GM12878 (cell line): ENCODE measurements around the gene BCKDHA. TPM values are rescaled to one million over a fixed set of nuclear protein-coding genes. Genes with fewer than 3 reads are reported as not detected.

Source experiments
- BRCA1 ChIP-seq: IDR thresholded peaks from 2 replicates; pipeline ENCODE4 v1.6.1; 2011; ENCODE audit warnings: low read depth, low read length, improper control_type of control experiment
- CBFB ChIP-seq: IDR thresholded peaks from 2 replicates; pipeline ENCODE4 v1.6.1; 2016; ENCODE audit warnings: antibody characterized with exemption, low read depth
- GATAD2B ChIP-seq: fragments of 450-650 bp; conservative IDR thresholded peaks from 2 replicates; pipeline ENCODE4 v1.6.1; 2017; ENCODE audit warnings: low read depth, mild to moderate bottlenecking, moderate library complexity
- HDGF ChIP-seq: fragments of 450-650 bp; IDR thresholded peaks from 2 replicates; pipeline ENCODE4 v1.6.1; 2016; ENCODE audit warnings: antibody characterized with exemption
- IKZF1 ChIP-seq: fragments of 450-650 bp; conservative IDR thresholded peaks from 2 replicates; pipeline ENCODE4 v1.6.1; 2017; ENCODE audit warnings: antibody characterized with exemption, mild to moderate bottlenecking
- IKZF2 ChIP-seq, 2 experiments: fragments of 450-650 bp; IDR thresholded peaks; 2 replicates each; pipeline ENCODE4 v1.6.1; 2017; ENCODE audit warnings: mild to moderate bottlenecking in 2 of 2, moderate library complexity in 2 of 2
- MTA3 ChIP-seq: IDR thresholded peaks from 2 replicates; pipeline ENCODE4 v1.6.1; 2012; ENCODE audit warnings: low read length, inconsistent platforms, borderline replicate concordance
- MYC ChIP-seq: IDR thresholded peaks from 2 replicates; pipeline ENCODE4 v1.6.1; 2011; ENCODE audit warnings: mild to moderate bottlenecking, low read length, moderate library complexity, inconsistent platforms; ENCODE audit not compliant: insufficient read depth, insufficient replicate concordance, insufficient read length, severe bottlenecking
- POU2F2 ChIP-seq: IDR thresholded peaks from 3 replicates; pipeline ENCODE4 v1.6.1; 2011; ENCODE audit warnings: low read depth, mild to moderate bottlenecking, low read length, borderline replicate concordance
- RB1 ChIP-seq: fragments of 450-650 bp; formaldehyde crosslinking; IDR thresholded peaks from 2 replicates; pipeline ENCODE4 v1.6.1; 2017; ENCODE audit warnings: mild to moderate bottlenecking, borderline replicate concordance
- SMAD5 ChIP-seq: IDR thresholded peaks from 2 replicates; pipeline ENCODE4 v1.6.1; 2016; ENCODE audit warnings: antibody characterized with exemption, low read depth
- TCF7 ChIP-seq: IDR thresholded peaks from 2 replicates; pipeline ENCODE4 v1.6.1; 2014; ENCODE audit warnings: antibody characterized with exemption, borderline replicate concordance
- WRNIP1 ChIP-seq: IDR thresholded peaks from 2 replicates; pipeline ENCODE4 v1.6.1; 2011; ENCODE audit warnings: low read depth, low read length, improper control_type of control experiment, borderline replicate concordance
- ZSCAN29 ChIP-seq: fragments of 450-650 bp; IDR thresholded peaks from 2 replicates; pipeline ENCODE4 v1.6.1; 2017; ENCODE audit warnings: mild to moderate bottlenecking, moderate library complexity
- ZZZ3 ChIP-seq: IDR thresholded peaks from 2 replicates; pipeline ENCODE4 v1.6.1; 2011; ENCODE audit warnings: low read depth; ENCODE audit not compliant: control insufficient read depth, insufficient read length
- polyA plus RNA-seq, 11 experiments: library from polyadenylated mRNA; depleted of rRNA in 4 of 11; unstranded in 6 of 11; stranded (reverse) in 5 of 11; fragments of >200 nt; fragmentation: Nextera tagmentation in 4 of 11; fragmentation: Illumina TruSeq in 1 of 11; extraction: Ambion mirVana in 4 of 11; extraction: Trizol in 1 of 11; gene quantifications; 1 replicate in 1 of 11; 2 replicates in 10 of 11; pipeline versions ENCODE4 v1.2.1 to v1.2.3, GENCODE V29; 2011 to 2016; ENCODE audit warnings: inconsistent platforms in 2 of 11, missing spikeins in 2 of 11, low read depth in 1 of 11
- total RNA-seq, 4 experiments: library from RNA; depleted of rRNA in 3 of 4; stranded (reverse); fragments of >200 nt in 3 of 4; fragmentation: Illumina TruSeq in 1 of 4; extraction: Trizol in 1 of 4; gene quantifications; 2 replicates each; pipeline versions ENCODE4 v1.2.1 to v1.2.3, GENCODE V29; 2013 to 2021
- TF ChIP-seq, protein P1 (sequence below): fragments of 450-650 bp; conservative IDR thresholded peaks from 2 replicates; pipeline ENCODE4 v1.6.1; 2017; ENCODE audit warnings: mild to moderate bottlenecking, moderate library complexity
- TF ChIP-seq, protein P2 (sequence below): fragments of 450-650 bp; formaldehyde crosslinking; IDR thresholded peaks from 2 replicates; pipeline ENCODE4 v1.4.0; 2020; ENCODE audit warnings: mild to moderate bottlenecking, moderate library complexity
- TF ChIP-seq, protein P3 (sequence below): IDR thresholded peaks from 2 replicates; pipeline ENCODE4 v1.6.1; 2012; ENCODE audit warnings: low read depth, low read length, improper control_type of control experiment
- TF ChIP-seq, protein P4 (sequence below): IDR thresholded peaks from 2 replicates; pipeline ENCODE4 v1.6.1; 2011; ENCODE audit warnings: borderline replicate concordance, low read depth, mild to moderate bottlenecking, moderate library complexity, mixed read lengths, low read length; ENCODE audit not compliant: insufficient read depth; ENCODE audit errors: extremely low read length

The BCKDHA gene
- total and polyA plus RNA-seq, 10 of the 15 experiments (the other 5 are each of a cell fraction or from before 2014, with no cell fraction given): 9.9 to 107 (median 46.4) TPM

DNA sequence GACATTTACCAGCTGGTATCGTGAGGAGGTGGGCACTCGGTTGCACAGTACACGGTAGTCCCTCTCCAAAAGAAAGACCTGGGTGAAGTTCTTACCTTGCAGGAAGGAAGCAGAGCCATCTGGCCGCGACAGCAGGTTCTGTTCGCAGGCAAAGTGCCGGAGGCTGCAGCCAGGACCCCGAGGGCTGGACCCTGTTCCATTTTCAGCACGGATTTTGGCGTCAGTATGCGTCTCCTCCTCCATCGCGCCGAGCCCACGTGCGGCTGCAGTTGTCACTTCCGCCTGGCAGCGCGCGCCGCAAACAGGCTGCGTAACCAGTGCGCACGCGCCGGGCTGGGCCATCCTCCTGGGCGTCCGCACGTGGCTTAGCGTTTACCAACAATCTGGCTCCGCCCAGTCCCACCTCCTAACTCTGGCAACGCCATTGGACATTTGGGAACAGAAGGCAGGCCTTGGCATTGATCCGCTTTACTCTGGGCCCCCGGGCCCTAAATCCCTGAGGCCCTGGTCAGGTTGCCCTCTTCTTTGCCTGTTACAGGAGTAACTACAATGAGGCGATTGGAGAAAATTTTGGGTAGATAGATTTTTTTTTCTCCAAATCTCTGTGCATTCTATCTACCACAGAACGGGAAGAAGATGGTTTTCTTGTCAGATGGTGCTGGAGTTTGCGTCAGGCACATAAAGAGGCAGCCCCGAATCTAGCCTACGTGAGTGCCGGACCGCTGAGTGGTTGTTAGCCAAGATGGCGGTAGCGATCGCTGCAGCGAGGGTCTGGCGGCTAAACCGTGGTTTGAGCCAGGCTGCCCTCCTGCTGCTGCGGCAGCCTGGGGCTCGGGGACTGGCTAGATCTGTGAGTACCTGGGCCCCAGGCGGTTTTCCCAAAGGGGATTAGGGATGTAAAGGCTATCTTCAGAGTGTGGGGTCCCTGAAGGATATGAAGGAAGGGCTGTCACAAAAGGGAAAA is at the start of gene BCKDHA, which contains the start of gene EXOSC5 (continued):
- TF ChIP-seq, protein P1, sequence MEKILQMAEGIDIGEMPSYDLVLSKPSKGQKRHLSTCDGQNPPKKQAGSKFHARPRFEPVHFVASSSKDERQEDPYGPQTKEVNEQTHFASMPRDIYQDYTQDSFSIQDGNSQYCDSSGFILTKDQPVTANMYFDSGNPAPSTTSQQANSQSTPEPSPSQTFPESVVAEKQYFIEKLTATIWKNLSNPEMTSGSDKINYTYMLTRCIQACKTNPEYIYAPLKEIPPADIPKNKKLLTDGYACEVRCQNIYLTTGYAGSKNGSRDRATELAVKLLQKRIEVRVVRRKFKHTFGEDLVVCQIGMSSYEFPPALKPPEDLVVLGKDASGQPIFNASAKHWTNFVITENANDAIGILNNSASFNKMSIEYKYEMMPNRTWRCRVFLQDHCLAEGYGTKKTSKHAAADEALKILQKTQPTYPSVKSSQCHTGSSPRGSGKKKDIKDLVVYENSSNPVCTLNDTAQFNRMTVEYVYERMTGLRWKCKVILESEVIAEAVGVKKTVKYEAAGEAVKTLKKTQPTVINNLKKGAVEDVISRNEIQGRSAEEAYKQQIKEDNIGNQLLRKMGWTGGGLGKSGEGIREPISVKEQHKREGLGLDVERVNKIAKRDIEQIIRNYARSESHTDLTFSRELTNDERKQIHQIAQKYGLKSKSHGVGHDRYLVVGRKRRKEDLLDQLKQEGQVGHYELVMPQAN: peak; percentile 98
- TF ChIP-seq CBFB (peak; percentile 77), MTA3 (no peak), WRNIP1 (no peak), POU2F2 (peak; percentile 61; the same call in 2 of the 3 replicates), SMAD5 (peak; percentile 45; the same call in 1 of the 2 replicates), TCF7 (no peak), ZSCAN29 (no peak), BRCA1 (no peak), GATAD2B (0 out of 2 replicates have a peak, but pooled peaks have one; percentile 26), IKZF1 (peak; percentile 74), ZZZ3 (no peak), HDGF (peak; percentile 81), MYC (peak; percentile 97), IKZF2 (IDR thresholded peaks at IDR 0.05) (no peak), RB1 (peak; percentile 59; the same call in 1 of the 2 replicates)
- TF ChIP-seq, protein P2, sequence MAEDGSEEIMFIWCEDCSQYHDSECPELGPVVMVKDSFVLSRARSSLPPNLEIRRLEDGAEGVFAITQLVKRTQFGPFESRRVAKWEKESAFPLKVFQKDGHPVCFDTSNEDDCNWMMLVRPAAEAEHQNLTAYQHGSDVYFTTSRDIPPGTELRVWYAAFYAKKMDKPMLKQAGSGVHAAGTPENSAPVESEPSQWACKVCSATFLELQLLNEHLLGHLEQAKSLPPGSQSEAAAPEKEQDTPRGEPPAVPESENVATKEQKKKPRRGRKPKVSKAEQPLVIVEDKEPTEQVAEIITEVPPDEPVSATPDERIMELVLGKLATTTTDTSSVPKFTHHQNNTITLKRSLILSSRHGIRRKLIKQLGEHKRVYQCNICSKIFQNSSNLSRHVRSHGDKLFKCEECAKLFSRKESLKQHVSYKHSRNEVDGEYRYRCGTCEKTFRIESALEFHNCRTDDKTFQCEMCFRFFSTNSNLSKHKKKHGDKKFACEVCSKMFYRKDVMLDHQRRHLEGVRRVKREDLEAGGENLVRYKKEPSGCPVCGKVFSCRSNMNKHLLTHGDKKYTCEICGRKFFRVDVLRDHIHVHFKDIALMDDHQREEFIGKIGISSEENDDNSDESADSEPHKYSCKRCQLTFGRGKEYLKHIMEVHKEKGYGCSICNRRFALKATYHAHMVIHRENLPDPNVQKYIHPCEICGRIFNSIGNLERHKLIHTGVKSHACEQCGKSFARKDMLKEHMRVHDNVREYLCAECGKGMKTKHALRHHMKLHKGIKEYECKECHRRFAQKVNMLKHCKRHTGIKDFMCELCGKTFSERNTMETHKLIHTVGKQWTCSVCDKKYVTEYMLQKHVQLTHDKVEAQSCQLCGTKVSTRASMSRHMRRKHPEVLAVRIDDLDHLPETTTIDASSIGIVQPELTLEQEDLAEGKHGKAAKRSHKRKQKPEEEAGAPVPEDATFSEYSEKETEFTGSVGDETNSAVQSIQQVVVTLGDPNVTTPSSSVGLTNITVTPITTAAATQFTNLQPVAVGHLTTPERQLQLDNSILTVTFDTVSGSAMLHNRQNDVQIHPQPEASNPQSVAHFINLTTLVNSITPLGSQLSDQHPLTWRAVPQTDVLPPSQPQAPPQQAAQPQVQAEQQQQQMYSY (CRISPR knock-in tag): no peak
- TF ChIP-seq, protein P3, sequence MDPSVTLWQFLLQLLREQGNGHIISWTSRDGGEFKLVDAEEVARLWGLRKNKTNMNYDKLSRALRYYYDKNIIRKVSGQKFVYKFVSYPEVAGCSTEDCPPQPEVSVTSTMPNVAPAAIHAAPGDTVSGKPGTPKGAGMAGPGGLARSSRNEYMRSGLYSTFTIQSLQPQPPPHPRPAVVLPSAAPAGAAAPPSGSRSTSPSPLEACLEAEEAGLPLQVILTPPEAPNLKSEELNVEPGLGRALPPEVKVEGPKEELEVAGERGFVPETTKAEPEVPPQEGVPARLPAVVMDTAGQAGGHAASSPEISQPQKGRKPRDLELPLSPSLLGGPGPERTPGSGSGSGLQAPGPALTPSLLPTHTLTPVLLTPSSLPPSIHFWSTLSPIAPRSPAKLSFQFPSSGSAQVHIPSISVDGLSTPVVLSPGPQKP: peak; percentile 66
- TF ChIP-seq, protein P4, sequence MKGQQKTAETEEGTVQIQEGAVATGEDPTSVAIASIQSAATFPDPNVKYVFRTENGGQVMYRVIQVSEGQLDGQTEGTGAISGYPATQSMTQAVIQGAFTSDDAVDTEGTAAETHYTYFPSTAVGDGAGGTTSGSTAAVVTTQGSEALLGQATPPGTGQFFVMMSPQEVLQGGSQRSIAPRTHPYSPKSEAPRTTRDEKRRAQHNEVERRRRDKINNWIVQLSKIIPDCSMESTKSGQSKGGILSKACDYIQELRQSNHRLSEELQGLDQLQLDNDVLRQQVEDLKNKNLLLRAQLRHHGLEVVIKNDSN: peak; percentile 88
